Measurements from ENCODE around the gene ATP9B.
A peak's percentile ranks its signal among the peaks of the same experiment; 100 is the strongest.

The ATP9B gene

GRCh38 chr18:79384151-79384807 is 315.1 kb downstream of the ATP9B start:
- DNase-seq, result no peak

- DNase-seq, result no peak
Measured at GRCh38 chr18:79384834-79385233, 315.6 kb downstream of the ATP9B start.

- no peak for DNase-seq
Measured at GRCh38 chr18:79385326-79385707, 316.1 kb downstream of the ATP9B start.

- DNase-seq, result peak in 1 of 2 experiments; percentile 16
Measured at GRCh38 chr18:79385708-79386341, 316.6 kb downstream of the ATP9B start.

GRCh38 chr18:79386547-79386946 is 317.4 kb downstream of the ATP9B start:
- DNase-seq, result no peak

GRCh38 chr18:79387214-79387613 is 318.0 kb downstream of the ATP9B start:
- DNase-seq, result no peak

- no peak for DNase-seq
Measured at GRCh38 chr18:79387615-79388014, 318.4 kb downstream of the ATP9B start.

GRCh38 chr18:79388043-79388442 is 318.8 kb downstream of the ATP9B start:
- no peak for DNase-seq

GRCh38 chr18:79389689-79390088 is 320.5 kb downstream of the ATP9B start:
- DNase-seq, result no peak

- DNase-seq, result no peak
Measured at GRCh38 chr18:79392226-79392625, 323.0 kb downstream of the ATP9B start.

GRCh38 chr18:79393181-79393634 is 324.0 kb downstream of the ATP9B start:
- peak; percentile 48 to 54 for DNase-seq

- DNase-seq, result peak; percentile 55 to 66
Measured at GRCh38 chr18:79393635-79394533, 324.7 kb downstream of the ATP9B start.

GRCh38 chr18:79394534-79395307 is 325.5 kb downstream of the ATP9B start:
- DNase-seq, result peak; percentile 82 to 84

- DNase-seq, result no peak
Measured at GRCh38 chr18:79395308-79395640, 326.1 kb downstream of the ATP9B start.

GRCh38 chr18:79395761-79396404 is 326.7 kb downstream of the ATP9B start, which contains the start of gene NFATC1:
NFATC1 (plus strand) TSS chr18:79395930; CDS start chr18:79396225, 295 bp downstream.
- DNase-seq, result peak; percentile 85 to 91

- peak; percentile 61 to 68 for DNase-seq
Measured at GRCh38 chr18:79396431-79397246, 327.4 kb downstream of the ATP9B start.

GRCh38 chr18:79397247-79397829 is 328.1 kb downstream of the ATP9B start:
- no peak for DNase-seq

- DNase-seq, result peak in 1 of 2 experiments; percentile 34
Measured at GRCh38 chr18:79397830-79398761, 328.9 kb downstream of the ATP9B start.

- peak; percentile 65 to 72 for DNase-seq
Measured at GRCh38 chr18:79399275-79400081, 330.3 kb downstream of the ATP9B start.
